Sciatic nerve (tissue), 2 donors: Measurements from ENCODE around the gene MS4A7. TPM values are rescaled to one million over a fixed set of nuclear protein-coding genes. Genes with fewer than 3 reads are reported as not detected.

Source experiments
- ATAC-seq: fragments of 200-7000 bp; cut with Tn5 transposase; one replicate; pipeline ENCODE4 v1.9.1; 2020; ENCODE audit warnings: mild to moderate bottlenecking, moderate library complexity
- DNase-seq: peaks from one replicate; pipeline ENCODE4 v3.0.0-alpha.2; 2020; ENCODE audit warnings: low spot score
- intact Hi-C: fragments of 100-400 bp; cut with DNase I; formaldehyde crosslinking; loops from one replicate; pipeline ENCODE4 v1.14.2; 2022
- total RNA-seq: library from RNA; stranded (reverse); fragmentation: NEBNext Ultra II Directional; extraction: Animal tissue kit (Norgen Biotek cat#: 25700); gene quantifications from one replicate; pipeline ENCODE4 v1.2.1, GENCODE V29; 2021
- donor health status: DM: no; HTN: no; CAD: no.
- donor health status: DM: no; HTN: no; CAD: no.

The MS4A7 gene
- total RNA-seq, 1 donor from 2014 or later, result 48.4 TPM

DNA sequence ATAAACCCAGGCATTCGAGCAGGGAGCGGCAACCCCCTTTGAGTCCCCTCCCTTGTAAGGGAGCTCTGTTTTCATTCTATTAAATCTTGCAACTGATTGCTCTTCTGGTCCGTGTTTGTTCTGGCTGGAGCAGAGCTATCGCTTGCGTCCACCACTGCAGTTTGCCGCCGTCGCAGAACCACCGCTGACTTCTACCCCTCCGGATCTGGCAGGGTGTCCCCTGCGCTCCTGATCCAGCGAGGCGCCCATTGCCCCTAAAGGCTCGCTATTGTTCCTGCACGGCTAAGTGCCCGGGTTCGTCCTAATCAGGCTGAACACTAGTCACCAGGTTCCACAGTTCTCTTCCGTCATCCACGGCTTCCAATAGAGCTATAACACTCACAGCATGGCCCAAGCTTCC is 10.4 kb upstream of the MS4A7 start:
- ATAC-seq, result no peak
- DNase-seq, result no peak
- intact Hi-C loops, result no loop called here

DNA sequence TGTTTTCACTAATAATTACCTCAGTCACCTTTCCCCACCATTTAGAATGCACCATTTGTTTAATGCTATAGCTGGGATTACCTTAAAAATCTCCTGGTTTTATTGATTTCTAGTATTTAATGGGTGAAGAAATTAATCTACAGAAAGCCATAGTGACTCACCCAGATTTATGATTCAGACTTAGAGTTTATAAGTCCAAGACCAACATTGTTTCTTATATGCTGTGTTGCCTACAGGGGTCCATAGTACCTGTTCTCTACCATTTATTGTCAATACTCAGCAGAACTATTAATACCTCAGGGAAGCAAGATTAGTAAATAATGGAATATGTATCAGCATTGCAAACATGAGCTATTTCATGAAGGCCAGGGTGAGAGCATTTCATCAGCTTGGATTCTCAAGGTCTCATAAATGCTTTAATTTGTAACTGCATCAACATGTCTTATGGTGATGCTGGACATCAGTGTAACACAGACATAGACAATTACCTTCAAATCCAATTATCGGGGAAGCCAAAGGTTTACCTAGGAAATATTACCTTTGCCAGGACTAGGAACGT is 8.0 kb upstream of the MS4A7 start:
- ATAC-seq (no peak), DNase-seq (no peak)
- intact Hi-C loops, result no loop called here

DNA sequence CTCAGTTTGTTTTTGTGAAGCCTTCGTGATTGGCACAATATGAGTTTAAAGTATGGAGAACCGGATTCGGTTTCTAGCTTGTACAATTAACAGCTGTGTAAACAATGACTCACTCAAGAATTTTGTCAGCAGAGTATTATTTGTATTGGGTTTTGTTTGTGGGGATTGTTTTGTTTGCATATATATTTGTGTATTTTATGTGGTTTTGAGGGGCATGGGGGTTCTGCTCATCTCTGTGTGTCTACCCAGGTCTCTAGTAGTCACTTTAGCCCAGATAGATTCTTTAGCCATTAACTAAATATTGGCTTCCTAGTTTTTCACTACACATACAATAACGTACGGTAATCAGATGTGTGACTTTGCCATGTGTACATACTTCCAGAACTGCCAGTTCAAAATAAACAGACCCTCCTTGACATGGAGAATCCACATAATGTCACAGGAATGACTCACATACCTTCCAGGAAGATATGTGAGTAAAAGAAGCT is 7.5 kb upstream of the MS4A7 start:
- no peak for DNase-seq
- ATAC-seq, result no peak
- intact Hi-C loops, result no loop called here

DNA sequence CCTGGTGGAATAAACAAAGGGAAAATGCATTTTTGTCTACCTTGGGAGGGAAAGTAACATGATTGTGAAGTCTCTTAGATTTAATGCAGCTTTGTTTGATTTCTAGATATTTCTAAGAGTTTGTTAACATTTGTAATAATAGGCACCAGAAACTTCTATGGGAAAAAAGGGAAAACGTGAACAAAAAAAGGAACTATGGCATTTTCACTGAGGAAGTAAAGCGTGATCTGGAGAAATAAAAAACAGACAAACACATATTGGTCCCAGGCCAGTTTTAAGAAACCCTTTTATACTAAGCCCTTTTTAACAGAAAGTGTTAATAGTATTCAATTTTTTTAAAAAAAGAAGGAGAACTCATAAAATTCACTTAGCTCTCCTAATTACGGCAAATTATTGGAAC is 6.9 kb upstream of the MS4A7 start:
- intact Hi-C loops, result no loop called here
- ATAC-seq (no peak), DNase-seq (no peak)

DNA sequence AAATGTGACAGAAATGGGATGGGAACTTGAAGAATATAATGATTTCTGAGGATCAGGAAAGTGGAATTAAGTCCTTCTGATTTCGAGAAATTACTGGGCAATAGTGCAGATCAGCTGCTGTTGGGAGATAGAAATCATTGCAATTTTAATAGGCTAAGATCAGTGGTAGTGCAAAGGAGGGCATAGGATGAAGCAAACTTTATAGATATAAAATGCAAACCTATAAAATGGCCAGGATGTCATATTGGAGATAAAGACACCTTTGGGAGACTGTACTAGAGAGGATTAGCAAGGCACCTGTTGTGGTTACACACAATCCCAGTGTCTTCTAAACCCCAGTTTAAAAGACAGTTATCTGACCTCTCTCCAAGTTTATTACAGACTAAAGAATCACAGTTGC is 6.5 kb upstream of the MS4A7 start:
- DNase-seq (no peak), ATAC-seq (no peak)
- intact Hi-C loops, result no loop called here

DNA sequence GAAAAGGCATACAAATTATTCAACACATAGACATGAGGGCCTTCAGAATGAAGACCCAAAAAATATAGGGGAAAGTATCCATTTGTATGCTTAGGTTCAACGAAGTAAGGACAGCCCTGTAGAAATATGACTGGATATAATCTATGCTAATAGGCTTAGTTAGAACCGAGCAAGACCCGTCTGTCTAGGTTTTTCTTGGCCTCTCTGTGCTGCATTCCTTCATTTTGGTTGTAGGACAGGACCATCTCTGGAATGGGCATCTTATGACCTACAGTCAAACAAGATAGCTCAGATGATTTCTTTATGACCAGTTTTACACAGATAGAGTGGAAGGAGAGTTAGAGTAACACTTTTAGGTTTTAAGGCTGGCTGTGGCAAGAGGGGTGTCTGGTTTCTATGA is 5.6 kb upstream of the MS4A7 start:
- ATAC-seq (no peak), DNase-seq (no peak)
- intact Hi-C loops, result no loop called here

DNA sequence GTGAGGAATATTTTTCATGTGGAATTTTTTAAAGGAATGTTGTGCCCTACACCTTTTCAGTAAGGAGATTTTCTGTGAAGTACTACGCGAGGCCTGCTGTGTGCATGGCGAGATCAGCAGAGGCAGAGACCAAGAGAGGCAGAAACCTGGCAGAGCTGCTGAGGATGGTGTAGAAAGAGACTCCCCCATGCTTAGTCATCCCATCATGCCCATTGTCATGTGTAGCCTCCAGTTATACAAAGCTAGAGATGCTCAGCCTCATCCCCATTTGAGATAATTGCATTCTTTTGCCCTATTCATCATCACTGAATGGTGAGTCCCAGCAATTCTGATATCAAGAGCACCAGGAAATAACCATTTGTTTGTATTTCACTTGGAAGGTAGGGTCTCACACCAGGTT is 3.0 kb upstream of the MS4A7 start:
- no peak for DNase-seq
- no peak for ATAC-seq
- intact Hi-C loops, result no loop called here

DNA sequence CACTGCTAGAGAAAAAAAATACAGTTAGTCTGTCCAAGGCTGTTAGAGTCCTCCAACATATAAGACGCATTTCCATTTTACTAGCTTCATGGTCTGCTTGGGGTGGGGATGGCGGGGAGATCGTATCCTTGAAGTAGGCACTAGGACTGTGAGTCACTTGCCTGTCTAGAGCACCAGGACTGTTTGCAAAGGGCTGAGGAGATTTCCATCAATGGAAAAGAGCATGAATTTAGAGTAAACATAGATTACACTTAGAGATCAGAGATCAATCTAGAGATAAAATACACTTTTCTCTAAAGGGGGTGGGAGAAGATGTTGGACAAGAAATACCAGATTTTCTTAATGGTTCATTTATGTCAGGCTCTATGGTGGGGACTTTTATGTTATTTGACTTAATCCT is 1.7 kb upstream of the MS4A7 start:
- DNase-seq (no peak), ATAC-seq (no peak)
- intact Hi-C loops, result no loop called here

DNA sequence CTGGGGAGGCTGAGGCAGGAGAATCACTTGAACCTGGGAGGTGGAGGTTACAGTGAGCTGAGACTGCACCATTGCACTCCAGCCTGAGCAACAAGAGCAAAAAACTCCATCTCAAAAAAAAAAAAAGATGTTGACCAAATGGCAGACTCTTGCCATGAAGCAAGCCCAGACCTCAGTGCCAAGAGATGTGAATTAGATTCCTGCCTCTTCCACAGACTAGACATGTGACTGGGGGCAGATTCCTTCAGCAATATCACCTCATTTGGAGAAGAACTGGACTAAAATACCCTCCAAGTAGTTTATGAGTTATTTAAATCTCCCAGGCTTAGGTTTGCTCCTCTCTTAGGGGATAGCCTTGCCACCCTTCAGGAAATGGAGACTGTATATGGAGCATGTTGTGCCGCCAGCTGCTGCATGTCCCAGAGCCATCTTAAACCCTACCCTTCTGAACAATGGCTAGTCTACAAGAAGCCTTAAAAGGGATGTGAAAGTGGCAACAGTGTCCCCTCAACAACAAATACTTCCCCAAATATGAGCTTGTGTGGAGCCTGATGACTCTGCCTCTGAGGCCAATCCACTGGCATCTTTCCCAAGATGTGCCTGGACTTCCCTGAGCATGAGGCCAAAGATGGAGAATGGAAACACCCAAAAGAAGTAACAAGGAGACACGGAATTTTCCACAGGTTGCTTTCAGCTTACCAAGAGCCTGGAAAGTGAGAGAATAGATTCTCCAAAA is 763 bp upstream of the MS4A7 start:
- intact Hi-C loops, result no loop called here
- DNase-seq (no peak), ATAC-seq (peak; percentile 86)

DNA sequence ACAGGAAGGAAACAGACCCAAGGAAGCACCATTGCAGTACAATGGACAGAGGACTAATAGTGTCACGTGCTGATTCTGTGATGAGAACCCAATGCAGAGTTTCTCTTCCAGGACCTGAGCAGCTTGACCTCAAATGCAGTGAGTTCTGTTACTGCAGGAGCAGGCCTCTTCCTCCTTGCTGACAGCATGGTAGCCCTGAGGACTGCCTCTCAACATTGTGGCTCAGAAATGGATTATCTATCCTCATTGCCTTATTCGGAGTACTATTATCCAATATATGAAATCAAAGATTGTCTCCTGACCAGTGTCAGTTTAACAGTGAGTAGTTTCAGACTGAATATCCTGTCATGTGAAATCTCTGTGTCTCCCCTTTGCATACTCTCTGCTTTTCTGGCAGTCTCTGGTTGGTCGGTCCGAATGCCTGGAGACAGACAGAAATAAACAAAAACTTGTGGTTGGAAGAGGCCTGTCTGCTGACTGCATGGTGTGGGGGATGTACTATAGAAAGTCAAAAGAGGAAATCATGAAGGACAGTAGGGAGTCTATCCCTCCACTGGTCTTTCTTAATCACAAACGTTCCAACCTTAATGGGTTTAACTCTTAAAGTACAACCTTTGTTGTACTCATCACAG is 11.1 kb downstream of the MS4A7 start:
- intact Hi-C loops, result no loop called here
- ATAC-seq (peak; percentile 73), DNase-seq (no peak)

DNA sequence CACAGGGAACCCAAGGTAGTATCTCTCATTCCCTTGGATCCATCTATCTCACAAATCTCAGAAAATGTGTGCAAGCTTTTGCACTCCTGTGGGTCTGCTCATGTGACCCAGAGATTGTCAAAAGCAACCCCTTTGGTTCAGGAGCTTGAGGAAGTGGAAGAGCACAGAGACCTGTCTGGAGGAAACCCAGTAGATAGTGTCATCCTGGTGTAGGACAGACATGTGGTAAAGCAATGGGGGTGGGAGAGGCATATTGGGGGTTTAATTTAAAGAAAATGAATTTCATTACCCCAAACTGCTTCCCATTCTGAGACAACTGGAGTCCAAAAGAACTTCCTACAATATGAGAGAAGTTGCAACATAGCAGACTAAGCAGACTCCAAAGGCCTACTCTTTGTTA is 12.1 kb downstream of the MS4A7 start:
- intact Hi-C loops, result no loop called here
- ATAC-seq (no peak), DNase-seq (no peak)

DNA sequence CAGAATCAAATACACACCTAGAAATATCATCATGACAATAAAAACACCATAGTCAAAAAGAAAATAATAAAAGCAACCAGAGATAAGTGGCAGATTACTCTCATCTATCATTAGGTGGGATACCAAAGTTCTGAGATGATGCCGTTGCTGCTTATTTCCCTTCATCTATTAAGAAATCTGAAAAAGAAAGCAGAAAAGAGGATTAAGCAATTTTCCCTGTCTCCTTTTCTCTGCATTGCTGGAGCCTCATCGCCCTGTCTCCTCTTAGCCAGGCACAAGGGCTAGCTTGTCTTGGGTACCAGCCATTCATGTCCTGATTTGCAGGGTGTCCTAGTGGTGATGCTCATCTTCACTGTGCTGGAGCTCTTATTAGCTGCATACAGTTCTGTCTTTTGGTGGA is 14.0 kb downstream of the MS4A7 start:
- DNase-seq (no peak), ATAC-seq (no peak)
- intact Hi-C loops, result no loop called here

DNA sequence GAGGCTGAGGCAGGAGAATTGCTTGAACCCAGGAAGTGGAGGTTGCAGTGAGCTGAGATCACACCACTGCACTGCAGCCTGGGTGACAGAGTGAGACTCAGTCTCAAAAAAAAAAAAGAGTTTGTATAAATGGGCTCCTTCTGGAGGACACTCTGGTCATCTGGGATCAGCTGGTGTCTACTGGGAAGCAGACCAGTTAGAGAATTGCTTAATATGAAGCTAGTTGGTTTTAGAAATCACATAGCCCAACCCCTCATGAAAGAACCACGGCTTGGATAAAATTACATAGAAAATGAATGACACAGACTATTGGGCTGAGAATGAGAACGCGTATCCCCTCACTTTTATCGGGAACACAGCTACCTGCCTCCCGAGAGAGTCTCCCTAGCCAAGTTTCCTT is 14.7 kb downstream of the MS4A7 start:
- no peak for DNase-seq
- intact Hi-C loops, result no loop called here
- no peak for ATAC-seq

DNA sequence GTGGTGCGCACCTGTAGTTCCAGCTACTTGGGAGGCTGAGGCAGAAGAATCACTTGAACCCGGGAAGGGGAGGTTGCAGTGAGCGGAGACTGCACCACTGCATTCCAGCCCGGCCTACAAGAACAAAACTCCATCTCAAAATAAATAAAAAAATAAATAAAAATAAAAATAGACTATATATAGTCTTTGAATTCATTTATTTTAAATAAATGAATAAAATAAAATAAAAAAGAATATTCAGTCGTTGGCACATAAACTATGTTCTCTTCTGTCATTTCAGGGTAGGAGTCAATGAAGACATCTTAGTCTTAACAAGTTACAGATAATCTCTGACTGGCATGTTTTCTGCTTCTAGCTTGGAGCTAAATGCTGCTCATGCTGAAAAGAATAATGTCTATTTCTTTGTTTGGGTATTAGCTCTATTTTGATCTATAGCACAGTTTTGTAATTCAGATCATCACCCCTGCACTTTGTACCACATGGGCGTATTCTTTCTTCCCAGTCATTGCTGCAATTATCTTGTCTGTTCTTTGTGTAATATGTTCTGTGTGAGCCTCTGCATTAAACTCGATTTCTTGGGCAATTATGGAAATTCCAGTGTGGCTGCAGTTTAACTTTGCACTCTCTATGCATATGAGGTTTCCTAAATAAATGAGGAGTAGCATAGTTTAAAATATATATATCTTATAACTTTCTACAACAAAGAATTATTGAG is 16.5 kb downstream of the MS4A7 start:
- DNase-seq (no peak), ATAC-seq (no peak)
- intact Hi-C loops, result no loop called here

DNA sequence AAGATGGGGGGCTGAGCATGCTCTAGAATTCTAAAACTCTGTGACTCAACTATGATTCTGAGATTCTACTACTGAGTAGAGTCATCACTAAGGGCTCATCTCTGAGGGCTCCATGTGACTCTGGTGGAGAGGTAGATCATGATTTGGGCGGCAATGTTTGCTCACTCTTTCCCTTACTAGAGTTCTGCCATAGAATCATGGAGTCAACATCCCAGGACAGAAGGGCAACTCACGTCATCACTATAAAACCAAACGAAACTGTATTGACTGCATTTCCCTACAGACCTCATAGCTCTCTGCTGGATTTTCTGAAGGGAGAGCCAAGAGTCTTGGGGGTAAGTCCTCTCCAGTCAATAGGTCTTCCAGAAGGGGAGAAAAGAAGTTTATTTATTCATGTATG is 18.1 kb downstream of the MS4A7 start, which contains the start of gene MS4A14:
Gene MS4A14, plus strand, starts transcription at position 78 of the 400 bp plus-strand sequence. Its CDS starts 120 bp downstream, at position 198.
- DNase-seq (no peak), ATAC-seq (peak; percentile 50)
- intact Hi-C loops, result no loop called here

DNA sequence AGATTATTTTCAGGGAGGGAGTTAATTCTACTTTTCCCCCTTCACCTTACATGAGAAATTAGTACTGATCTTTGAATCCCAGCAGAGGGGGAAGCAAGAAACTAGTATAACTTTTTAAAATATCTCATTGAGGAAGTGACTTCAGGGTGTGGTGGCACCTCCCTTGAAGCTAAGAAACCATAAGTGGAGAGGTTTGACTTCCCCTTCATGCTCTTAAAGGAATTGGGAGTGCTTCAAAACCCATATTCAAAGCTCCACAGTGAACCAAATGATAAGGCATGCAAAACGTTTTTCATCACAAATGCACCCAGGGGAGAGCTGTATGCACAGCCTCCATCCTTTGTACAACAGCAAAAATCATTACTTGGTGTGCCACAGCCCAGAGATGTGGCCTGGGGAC is 18.5 kb downstream of the MS4A7 start:
- intact Hi-C loops, result no loop called here
- ATAC-seq, result peak; percentile 42

DNA sequence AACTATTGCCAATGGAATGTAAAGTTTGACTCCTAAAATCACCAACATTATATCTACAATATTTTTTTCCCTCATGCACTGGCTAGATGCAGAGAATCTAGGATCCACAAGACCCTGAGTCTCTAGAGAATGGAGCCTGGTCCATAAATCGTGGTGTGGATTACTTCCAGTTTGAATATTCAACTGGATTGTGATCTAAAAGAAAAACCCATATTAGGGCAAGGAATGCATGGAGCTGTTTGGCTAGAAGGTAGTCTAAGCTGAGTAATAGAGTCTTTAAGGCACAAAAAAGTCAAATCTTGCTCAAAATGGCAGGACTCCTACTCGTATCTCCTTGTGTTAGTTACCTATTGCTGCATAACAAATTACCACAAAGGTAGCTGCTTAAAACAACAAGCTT is 41.7 kb downstream of the MS4A7 start:
- no peak for ATAC-seq
- intact Hi-C loops, result no loop called here
- no peak for DNase-seq

More for the DNA sequence above, 18.5 kb downstream of the MS4A7 start:
- no peak for DNase-seq

DNA sequence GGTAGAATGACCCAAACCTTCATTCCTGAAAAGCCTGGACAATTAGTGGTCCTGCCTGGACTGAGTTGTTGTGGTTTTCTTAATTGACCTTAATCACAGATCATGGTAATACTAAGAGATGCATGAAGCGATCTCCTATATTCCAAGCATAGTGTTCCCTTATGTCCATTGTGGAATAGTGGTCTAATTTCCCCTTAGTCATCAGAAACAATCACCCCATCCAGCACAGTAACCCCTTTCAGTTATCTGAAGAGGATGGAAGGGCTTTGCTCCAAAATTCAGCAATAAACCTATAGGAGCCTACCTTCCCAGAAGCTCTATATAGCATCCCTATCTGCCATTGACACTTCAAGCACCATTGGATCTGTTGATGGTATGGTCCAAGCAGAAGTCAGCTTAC is 44.3 kb downstream of the MS4A7 start:
- no peak for DNase-seq
- ATAC-seq, result no peak
- intact Hi-C loops, result no loop called here

DNA sequence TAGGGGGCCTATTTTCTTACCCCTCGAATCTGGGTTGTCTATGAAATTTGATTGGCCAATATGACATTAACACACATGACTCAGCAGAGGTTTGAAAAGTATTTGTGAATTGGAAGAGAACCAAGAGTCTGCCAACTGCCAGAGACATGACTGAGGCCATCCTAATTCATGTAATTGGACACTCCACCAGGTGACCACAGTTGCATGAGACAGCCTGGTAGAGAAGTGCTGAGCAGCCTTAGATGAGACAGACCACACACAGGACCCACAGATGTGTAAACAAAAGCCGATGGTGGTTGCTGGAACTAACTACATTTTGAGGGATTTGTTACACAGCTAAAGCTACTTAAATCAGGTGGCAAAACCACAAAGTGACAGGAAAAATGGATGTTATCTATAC is 50.2 kb downstream of the MS4A7 start:
- ATAC-seq (no peak), DNase-seq (no peak)
- intact Hi-C loops, result no loop called here

DNA sequence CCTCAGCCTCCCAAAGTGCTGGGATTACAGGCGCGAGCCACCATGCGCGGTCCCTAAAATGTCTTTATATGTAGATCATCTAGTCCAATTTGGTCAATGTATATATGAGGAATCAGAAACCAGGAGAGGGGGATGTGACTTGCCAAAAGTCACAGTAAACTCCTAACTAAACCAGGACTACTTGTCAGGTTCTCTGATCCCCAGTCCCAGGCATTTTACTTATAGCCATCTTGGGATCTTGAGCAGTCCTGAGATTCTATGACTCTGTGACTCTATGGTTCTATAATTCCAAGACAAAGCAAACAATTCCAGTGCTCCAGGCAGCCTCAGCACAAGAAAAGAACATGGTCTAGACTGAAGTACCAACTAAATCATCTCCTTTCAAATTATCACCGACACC is 50.9 kb downstream of the MS4A7 start, which contains the start of gene MS4A5:
Gene MS4A5, plus strand, starts transcription at position 301 of the 400 bp plus-strand sequence. CDS start 103 bp downstream, outside the sequence.
- DNase-seq (no peak), ATAC-seq (no peak)
- intact Hi-C loops, result no loop called here
